ENCODE results near the gene SBNO1.
"Not testable (repeated sequence)": the region's sequence is repeated elsewhere in the genome, so short reads cannot be mapped to it uniquely, and the experiment has no call there.

DNA sequence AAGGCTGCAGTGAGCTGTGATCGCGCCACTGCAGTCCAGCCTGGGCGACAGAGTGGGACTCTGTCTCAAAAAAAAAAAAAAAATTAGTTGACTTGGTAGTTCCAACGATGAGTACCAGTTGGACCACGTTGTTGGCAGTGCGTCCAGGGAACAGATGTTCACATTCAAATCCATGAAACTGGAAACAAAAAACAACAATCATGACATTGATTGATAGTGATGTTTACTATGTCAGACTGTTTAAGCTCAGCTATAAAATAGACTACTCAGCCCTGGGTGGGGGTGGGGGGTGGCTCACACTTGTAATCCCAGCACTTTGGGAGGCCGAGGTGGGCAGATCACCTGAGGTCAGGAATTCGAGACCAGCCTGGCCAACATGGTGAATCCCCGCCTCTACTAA is 112.3 kb downstream of the SBNO1 start:
- TF ChIP-seq, protein P1, sequence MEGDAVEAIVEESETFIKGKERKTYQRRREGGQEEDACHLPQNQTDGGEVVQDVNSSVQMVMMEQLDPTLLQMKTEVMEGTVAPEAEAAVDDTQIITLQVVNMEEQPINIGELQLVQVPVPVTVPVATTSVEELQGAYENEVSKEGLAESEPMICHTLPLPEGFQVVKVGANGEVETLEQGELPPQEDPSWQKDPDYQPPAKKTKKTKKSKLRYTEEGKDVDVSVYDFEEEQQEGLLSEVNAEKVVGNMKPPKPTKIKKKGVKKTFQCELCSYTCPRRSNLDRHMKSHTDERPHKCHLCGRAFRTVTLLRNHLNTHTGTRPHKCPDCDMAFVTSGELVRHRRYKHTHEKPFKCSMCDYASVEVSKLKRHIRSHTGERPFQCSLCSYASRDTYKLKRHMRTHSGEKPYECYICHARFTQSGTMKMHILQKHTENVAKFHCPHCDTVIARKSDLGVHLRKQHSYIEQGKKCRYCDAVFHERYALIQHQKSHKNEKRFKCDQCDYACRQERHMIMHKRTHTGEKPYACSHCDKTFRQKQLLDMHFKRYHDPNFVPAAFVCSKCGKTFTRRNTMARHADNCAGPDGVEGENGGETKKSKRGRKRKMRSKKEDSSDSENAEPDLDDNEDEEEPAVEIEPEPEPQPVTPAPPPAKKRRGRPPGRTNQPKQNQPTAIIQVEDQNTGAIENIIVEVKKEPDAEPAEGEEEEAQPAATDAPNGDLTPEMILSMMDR (conservative IDR thresholded peaks at IDR 0.05; ENCODE audit: low read length) = not testable (repeated sequence)
- TF ChIP-seq EZH2phosphoT487 (IDR thresholded peaks at IDR 0.05; ENCODE audit: borderline replicate concordance) = not testable (repeated sequence)

Data from Loucy (cell line).